ENCODE data around the gene JCAD.
"Not testable (repeated sequence)": the region's sequence is repeated elsewhere in the genome, so short reads cannot be mapped to it uniquely, and the experiment has no call there.

The JCAD gene

GRCh38 chr10:30059209-30060107, at the start of gene JCAD:
Gene JCAD, minus strand, starts transcription at chr10:30059586. Its CDS starts 11,774 bp downstream, at chr10:30047812.
- DNase-seq (ENCODE audit: low read depth in 2 of 2), result peak; percentile 6 to 11

GRCh38 chr10:30106987-30107386, 47.6 kb upstream of the JCAD start:
- no peak for DNase-seq (ENCODE audit: low read depth in 2 of 2)

- no peak for DNase-seq (ENCODE audit: low read depth in 2 of 2)
Observed at GRCh38 chr10:30103595-30104320, 44.4 kb upstream of the JCAD start.

GRCh38 chr10:30099706-30100105, 40.3 kb upstream of the JCAD start:
- DNase-seq (ENCODE audit: low read depth in 2 of 2), result not testable (repeated sequence)

GRCh38 chr10:30099101-30099500, 39.7 kb upstream of the JCAD start:
- no peak for DNase-seq (ENCODE audit: low read depth in 2 of 2)

GRCh38 chr10:30098629-30099028, 39.2 kb upstream of the JCAD start:
- no peak for DNase-seq (ENCODE audit: low read depth in 2 of 2)

- DNase-seq (ENCODE audit: low read depth in 2 of 2), result no peak
Observed at GRCh38 chr10:30096564-30096963, 37.2 kb upstream of the JCAD start.

GRCh38 chr10:30095631-30096422, 36.4 kb upstream of the JCAD start:
- DNase-seq (ENCODE audit: low read depth in 2 of 2), result no peak

GRCh38 chr10:30094601-30095000, 35.2 kb upstream of the JCAD start:
- no peak for DNase-seq (ENCODE audit: low read depth in 2 of 2)

- no peak for DNase-seq (ENCODE audit: low read depth in 2 of 2)
Observed at GRCh38 chr10:30093303-30093950, 34.0 kb upstream of the JCAD start.

- no peak for DNase-seq (ENCODE audit: low read depth in 2 of 2)
Observed at GRCh38 chr10:30092151-30092790, 32.9 kb upstream of the JCAD start.

- no peak for DNase-seq (ENCODE audit: low read depth in 2 of 2)
Observed at GRCh38 chr10:30091136-30091535, 31.8 kb upstream of the JCAD start.

- no peak for DNase-seq (ENCODE audit: low read depth in 2 of 2)
Observed at GRCh38 chr10:30088178-30088577, 28.8 kb upstream of the JCAD start.

- no peak for DNase-seq (ENCODE audit: low read depth in 2 of 2)
Observed at GRCh38 chr10:30083934-30084333, 24.5 kb upstream of the JCAD start.

- DNase-seq (ENCODE audit: low read depth in 2 of 2), result no peak
Observed at GRCh38 chr10:30081182-30081581, 21.8 kb upstream of the JCAD start.

GRCh38 chr10:30080161-30080560, 20.8 kb upstream of the JCAD start:
- DNase-seq (ENCODE audit: low read depth in 2 of 2), result no peak

GRCh38 chr10:30079408-30079807, 20.0 kb upstream of the JCAD start:
- DNase-seq (ENCODE audit: low read depth in 2 of 2), result no peak

- DNase-seq (ENCODE audit: low read depth in 2 of 2), result no peak
Observed at GRCh38 chr10:30075481-30075880, 16.1 kb upstream of the JCAD start.

GRCh38 chr10:30074933-30075332, 15.5 kb upstream of the JCAD start:
- no peak for DNase-seq (ENCODE audit: low read depth in 2 of 2)

- no peak for DNase-seq (ENCODE audit: low read depth in 2 of 2)
Observed at GRCh38 chr10:30074090-30074489, 14.7 kb upstream of the JCAD start.

GRCh38 chr10:30073767-30074060, 14.3 kb upstream of the JCAD start:
- DNase-seq (ENCODE audit: low read depth in 2 of 2), result no peak
